ENCODE measurements around the gene ALPI. TPM values are rescaled to one million over a fixed set of nuclear protein-coding genes. Genes with fewer than 3 reads are reported as not detected.

The ALPI gene
- total RNA-seq, 2 experiments from 2014 or later = not detected

DNA sequence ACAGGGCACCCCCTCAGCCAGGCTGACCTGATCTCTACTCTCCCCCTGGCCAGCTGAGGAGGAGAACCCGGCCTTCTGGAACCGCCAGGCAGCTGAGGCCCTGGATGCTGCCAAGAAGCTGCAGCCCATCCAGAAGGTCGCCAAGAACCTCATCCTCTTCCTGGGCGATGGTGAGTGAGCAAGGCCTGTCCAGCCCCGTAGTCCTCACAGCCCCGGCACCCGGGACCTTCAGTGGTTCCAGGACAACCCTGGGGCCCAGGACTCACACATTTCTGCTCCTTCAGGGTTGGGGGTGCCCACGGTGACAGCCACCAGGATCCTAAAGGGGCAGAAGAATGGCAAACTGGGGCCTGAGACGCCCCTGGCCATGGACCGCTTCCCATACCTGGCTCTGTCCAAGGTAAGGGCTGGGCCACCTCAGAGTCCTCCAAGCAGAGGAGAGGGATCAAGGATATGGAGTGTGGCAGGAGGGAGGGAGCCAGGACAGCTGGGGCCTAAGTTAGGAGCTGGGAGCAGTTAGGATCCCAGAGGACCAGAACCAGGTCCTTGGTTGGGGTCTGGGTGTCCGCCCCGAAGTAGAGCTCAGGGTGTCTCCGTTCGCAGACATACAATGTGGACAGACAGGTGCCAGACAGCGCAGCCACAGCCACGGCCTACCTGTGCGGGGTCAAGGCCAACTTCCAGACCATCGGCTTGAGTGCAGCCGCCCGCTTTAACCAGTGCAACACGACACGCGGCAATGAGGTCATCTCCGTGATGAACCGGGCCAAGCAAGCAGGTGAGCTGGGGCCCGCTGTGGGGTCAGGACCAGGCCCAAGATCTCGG is 555 bp downstream of the ALPI start:
- H3K79me2 ChIP-seq (ENCODE audit: insufficient read depth, low read depth, low read length) = no peaks in the 10 kb centered on the region
- H3K4me2 ChIP-seq (ENCODE audit: low read length) = no peak overlapping the region
- BruUV-seq (replicated peaks) = no TSS peak
- H3K36me3 ChIP-seq (ENCODE audit: insufficient read depth, low read length) = no peaks in the 10 kb centered on the region
- H3K9me3 ChIP-seq (ENCODE audit: low read length) = no peaks in the 10 kb centered on the region
- H4K20me1 ChIP-seq (ENCODE audit: insufficient read depth, low read length) = no peaks in the 10 kb centered on the region
- H3K27ac ChIP-seq (ENCODE audit: low read depth, low read length, poor library complexity, severe bottlenecking) = no peak overlapping the region
- H3K9me2 ChIP-seq (ENCODE audit: insufficient read depth, low read length) = no peaks in the 10 kb centered on the region
- CTCF ChIA-PET (ENCODE audit: unreplicated experiment) = no interaction called here
- TF ChIP-seq EZH2phosphoT487 (IDR thresholded peaks at IDR 0.05; ENCODE audit: borderline replicate concordance, low read depth, low read length) = no peak
- TF ChIP-seq, protein P1, sequence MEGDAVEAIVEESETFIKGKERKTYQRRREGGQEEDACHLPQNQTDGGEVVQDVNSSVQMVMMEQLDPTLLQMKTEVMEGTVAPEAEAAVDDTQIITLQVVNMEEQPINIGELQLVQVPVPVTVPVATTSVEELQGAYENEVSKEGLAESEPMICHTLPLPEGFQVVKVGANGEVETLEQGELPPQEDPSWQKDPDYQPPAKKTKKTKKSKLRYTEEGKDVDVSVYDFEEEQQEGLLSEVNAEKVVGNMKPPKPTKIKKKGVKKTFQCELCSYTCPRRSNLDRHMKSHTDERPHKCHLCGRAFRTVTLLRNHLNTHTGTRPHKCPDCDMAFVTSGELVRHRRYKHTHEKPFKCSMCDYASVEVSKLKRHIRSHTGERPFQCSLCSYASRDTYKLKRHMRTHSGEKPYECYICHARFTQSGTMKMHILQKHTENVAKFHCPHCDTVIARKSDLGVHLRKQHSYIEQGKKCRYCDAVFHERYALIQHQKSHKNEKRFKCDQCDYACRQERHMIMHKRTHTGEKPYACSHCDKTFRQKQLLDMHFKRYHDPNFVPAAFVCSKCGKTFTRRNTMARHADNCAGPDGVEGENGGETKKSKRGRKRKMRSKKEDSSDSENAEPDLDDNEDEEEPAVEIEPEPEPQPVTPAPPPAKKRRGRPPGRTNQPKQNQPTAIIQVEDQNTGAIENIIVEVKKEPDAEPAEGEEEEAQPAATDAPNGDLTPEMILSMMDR (conservative IDR thresholded peaks at IDR 0.05; ENCODE audit: low read length) = no peak
- no peak overlapping the region for H3K4me3 ChIP-seq (ENCODE audit: low read depth, low read length, poor library complexity, severe bottlenecking)
- DNase-seq (ENCODE audit: low spot score) = no peak
- intact Hi-C loops (cut with micrococcal nuclease; ENCODE audit: unreplicated experiment) = no loop called here
- H2AFZ ChIP-seq (ENCODE audit: low read length) = no peak overlapping the region
- no peaks in the 10 kb centered on the region for H3K4me1 ChIP-seq (ENCODE audit: insufficient read depth, low read length, poor library complexity, severe bottlenecking)
- POLR2A ChIA-PET = no interaction called here

DNA sequence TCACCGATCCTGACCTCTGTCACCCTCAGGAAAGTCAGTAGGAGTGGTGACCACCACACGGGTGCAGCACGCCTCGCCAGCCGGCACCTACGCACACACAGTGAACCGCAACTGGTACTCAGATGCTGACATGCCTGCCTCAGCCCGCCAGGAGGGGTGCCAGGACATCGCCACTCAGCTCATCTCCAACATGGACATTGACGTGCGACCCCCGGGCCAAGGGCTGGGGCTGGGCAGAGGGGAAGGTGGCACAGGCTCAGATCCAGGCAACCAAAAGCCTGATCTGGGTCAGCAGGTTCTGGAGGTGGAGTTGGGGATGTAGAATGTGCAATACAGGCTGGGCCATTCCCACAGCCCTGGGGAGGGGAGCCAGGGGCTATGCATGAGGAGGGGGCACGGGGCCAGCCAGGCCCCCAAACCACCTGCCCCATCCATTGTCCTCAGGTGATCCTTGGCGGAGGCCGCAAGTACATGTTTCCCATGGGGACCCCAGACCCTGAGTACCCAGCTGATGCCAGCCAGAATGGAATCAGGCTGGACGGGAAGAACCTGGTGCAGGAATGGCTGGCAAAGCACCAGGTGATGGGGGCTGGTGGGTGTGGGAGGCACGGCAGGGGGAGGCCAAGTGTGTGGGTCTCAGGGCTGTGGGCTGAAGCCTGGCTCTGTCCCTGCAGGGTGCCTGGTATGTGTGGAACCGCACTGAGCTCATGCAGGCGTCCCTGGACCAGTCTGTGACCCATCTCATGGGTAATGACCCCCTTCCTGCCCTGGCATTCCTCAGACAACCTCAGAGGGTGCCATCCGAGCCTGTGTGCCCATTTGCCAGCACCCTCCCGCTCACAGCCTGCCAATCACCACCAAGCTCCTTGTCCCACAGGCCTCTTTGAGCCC is 1.4 kb downstream of the ALPI start:
- no TSS peak for BruUV-seq (replicated peaks)
- DNase-seq (ENCODE audit: low spot score) = no peak
- intact Hi-C loops (cut with micrococcal nuclease; ENCODE audit: unreplicated experiment) = no loop called here

More for the DNA sequence above, 1.4 kb downstream of the ALPI start:
- Histone ChIP-seq H3K79me2 (ENCODE audit: insufficient read depth, low read depth, low read length) (no peaks in the 10 kb centered on the region), H3K27ac (ENCODE audit: low read depth, low read length, poor library complexity, severe bottlenecking) (no peak overlapping the region), H3K4me2 (ENCODE audit: low read length) (no peak overlapping the region), H2AFZ (ENCODE audit: low read length) (no peak overlapping the region), H3K36me3 (ENCODE audit: insufficient read depth, low read length) (no peaks in the 10 kb centered on the region), H4K20me1 (ENCODE audit: insufficient read depth, low read length) (no peaks in the 10 kb centered on the region), H3K9me2 (ENCODE audit: insufficient read depth, low read length) (no peaks in the 10 kb centered on the region), H3K4me1 (ENCODE audit: insufficient read depth, low read length, poor library complexity, severe bottlenecking) (no peaks in the 10 kb centered on the region), H3K9me3 (ENCODE audit: low read length) (no peaks in the 10 kb centered on the region), H3K4me3 (ENCODE audit: low read depth, low read length, poor library complexity, severe bottlenecking) (no peak overlapping the region)
- TF ChIP-seq, protein P1 (conservative IDR thresholded peaks at IDR 0.05; ENCODE audit: low read length) = no peak
- no peak for TF ChIP-seq EZH2phosphoT487 (IDR thresholded peaks at IDR 0.05; ENCODE audit: borderline replicate concordance, low read depth, low read length)
- ChIA-PET CTCF (ENCODE audit: unreplicated experiment) (no interaction called here), POLR2A (interaction anchor here (0.9 kb wide), 1 partner anchor 9 kb away, joined by 3 read pairs; no protein-coding TSS in a partner anchor)

All from OCI-LY7 (cell line).